Vagina (tissue), 2 donors: ENCODE measurements around the gene TSPAN5. TPM values are rescaled to one million over a fixed set of nuclear protein-coding genes. Genes with fewer than 3 reads are reported as not detected.

Experiments used
- DNase-seq, 2 donors: peaks; one replicate each; pipeline ENCODE4 v3.0.0-alpha.2; 2017; ENCODE audit errors: extremely low spot score in 2 of 2
- H3K27ac ChIP-seq: fragments of 200-600 bp; sonication (generic); one replicate; pipeline ENCODE4 v1.5.1; 2019
- H3K27me3 ChIP-seq: fragments of 200-600 bp; sonication (generic); one replicate; pipeline ENCODE4 v1.5.1; 2019
- H3K36me3 ChIP-seq, 2 donors: fragments of 200-600 bp; sonication (generic); one replicate each; pipeline ENCODE4 v1.5.1; 2017 to 2019
- H3K4me1 ChIP-seq: fragments of 200-600 bp; sonication (generic); one replicate; pipeline ENCODE4 v1.5.1; 2019
- H3K4me3 ChIP-seq, 2 donors: fragments of 200-600 bp; sonication (generic); 1 replicate in 1 of 2; 2 replicates in 1 of 2; pipeline ENCODE4 v1.5.1; 2016 to 2019
- H3K9me3 ChIP-seq: fragments of 200-600 bp; sonication (generic); one replicate; pipeline ENCODE4 v1.5.1; 2019
- POLR2A ChIP-seq, 2 donors: fragments of 450-650 bp; IDR thresholded peaks; one replicate each; pipeline ENCODE4 v1.6.1; 2017; ENCODE audit warnings: antibody characterized with exemption in 2 of 2, mild to moderate bottlenecking in 2 of 2, moderate library complexity in 2 of 2
- POLR2AphosphoS5 ChIP-seq, 2 donors: sonication (generic); formaldehyde crosslinking; IDR thresholded peaks; one replicate each; pipeline ENCODE4 v1.9.0; 2017; ENCODE audit warnings: antibody characterized with exemption in 2 of 2, mild to moderate bottlenecking in 2 of 2, low read depth in 1 of 2; ENCODE audit not compliant: insufficient read depth in 1 of 2
- intact Hi-C: fragments of 100-400 bp; cut with DNase I; formaldehyde crosslinking; loops from one replicate; pipeline ENCODE4 v1.15.1; 2023
- total RNA-seq: library from RNA; depleted of rRNA; stranded (reverse); fragments of >200 nt; gene quantifications from one replicate; pipeline ENCODE4 v1.2.3, GENCODE V29; 2016
- TF ChIP-seq, protein P1 (sequence below), 3 experiments: fragments of 450-650 bp in 2 of 3; fragments of 200-600 bp in 1 of 3; sonication (generic) in 1 of 3; IDR thresholded peaks; one replicate each; pipeline ENCODE4 v1.5.1; 2017 to 2019; ENCODE audit warnings: antibody characterized with exemption in 3 of 3, mild to moderate bottlenecking in 2 of 3, moderate library complexity in 2 of 3

TSPAN5 gene
- total RNA-seq, 1 donor from 2014 or later, result 15.5 TPM

DNA sequence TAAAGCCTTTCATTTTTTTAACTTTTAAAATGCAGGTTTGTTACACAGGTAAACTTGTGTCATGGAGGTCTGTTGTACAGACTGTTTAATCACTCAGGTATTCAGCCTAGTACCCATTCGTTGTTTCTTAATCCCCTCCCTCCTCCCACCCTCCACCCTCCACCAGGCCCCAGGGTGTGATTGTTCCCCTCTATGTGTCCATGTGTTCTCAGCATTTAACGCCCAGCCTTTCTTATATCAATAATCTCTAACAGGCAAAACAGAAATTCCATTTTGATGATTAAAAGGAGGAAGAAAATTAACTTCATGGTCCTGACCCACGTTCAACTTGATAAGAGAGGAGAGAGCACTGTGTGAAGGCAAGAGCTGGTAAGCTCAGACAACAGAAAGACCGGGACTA lies 75.1 kb downstream of the TSPAN5 start:
- no peaks in the 10 kb centered on the region for H3K27me3 ChIP-seq
- H3K4me3 ChIP-seq, result no peak overlapping the region
- no peak for TF ChIP-seq POLR2AphosphoS5 (IDR thresholded peaks at IDR 0.05; ENCODE audit: insufficient read depth in 1 of 2, low read depth in 1 of 2)
- no peak for TF ChIP-seq POLR2A (IDR thresholded peaks at IDR 0.05)
- TF ChIP-seq, protein P1, sequence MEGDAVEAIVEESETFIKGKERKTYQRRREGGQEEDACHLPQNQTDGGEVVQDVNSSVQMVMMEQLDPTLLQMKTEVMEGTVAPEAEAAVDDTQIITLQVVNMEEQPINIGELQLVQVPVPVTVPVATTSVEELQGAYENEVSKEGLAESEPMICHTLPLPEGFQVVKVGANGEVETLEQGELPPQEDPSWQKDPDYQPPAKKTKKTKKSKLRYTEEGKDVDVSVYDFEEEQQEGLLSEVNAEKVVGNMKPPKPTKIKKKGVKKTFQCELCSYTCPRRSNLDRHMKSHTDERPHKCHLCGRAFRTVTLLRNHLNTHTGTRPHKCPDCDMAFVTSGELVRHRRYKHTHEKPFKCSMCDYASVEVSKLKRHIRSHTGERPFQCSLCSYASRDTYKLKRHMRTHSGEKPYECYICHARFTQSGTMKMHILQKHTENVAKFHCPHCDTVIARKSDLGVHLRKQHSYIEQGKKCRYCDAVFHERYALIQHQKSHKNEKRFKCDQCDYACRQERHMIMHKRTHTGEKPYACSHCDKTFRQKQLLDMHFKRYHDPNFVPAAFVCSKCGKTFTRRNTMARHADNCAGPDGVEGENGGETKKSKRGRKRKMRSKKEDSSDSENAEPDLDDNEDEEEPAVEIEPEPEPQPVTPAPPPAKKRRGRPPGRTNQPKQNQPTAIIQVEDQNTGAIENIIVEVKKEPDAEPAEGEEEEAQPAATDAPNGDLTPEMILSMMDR (IDR thresholded peaks at IDR 0.05), result no peak
- intact Hi-C loops, result no loop called here
- H3K4me1 ChIP-seq, result peaks cover 44% of the 10 kb centered on the region
- H3K9me3 ChIP-seq, result no peaks in the 10 kb centered on the region
- no peak overlapping the region for H3K27ac ChIP-seq
- no peak for DNase-seq
- peaks cover 0 to 5% of the 10 kb centered on the region in 2 donors for H3K36me3 ChIP-seq

DNA sequence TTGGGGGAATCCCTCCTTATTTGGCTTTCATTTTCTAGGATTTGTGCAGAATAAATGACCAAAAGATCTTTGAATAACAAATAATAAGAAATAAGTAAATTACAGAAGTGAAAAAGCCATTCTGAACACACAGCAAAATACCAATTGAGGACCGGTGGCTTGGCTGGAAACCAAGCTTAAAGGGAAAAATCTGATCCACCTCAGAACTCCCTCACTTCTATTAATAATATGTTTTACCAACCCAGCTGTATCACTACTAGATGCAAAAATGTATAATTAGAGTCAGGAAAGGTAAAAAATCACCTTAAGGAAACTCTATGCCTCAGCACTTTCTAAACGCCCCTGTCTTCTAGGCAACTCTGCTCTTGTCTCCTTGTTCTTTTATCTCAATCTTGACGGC lies 77.3 kb downstream of the TSPAN5 start:
- Histone ChIP-seq H3K4me1 (peaks cover 41% of the 10 kb centered on the region), H3K9me3 (no peaks in the 10 kb centered on the region), H3K4me3 (no peak overlapping the region), H3K27me3 (no peaks in the 10 kb centered on the region), H3K27ac (peak overlapping the region; percentile 36), H3K36me3 (peaks cover 0 to 5% of the 10 kb centered on the region in 2 donors)
- TF ChIP-seq POLR2AphosphoS5 (IDR thresholded peaks at IDR 0.05; ENCODE audit: insufficient read depth in 1 of 2, low read depth in 1 of 2) (no peak), POLR2A (IDR thresholded peaks at IDR 0.05) (no peak)
- TF ChIP-seq, protein P1 (IDR thresholded peaks at IDR 0.05), result no peak
- DNase-seq, result no peak
- intact Hi-C loops, result no loop called here

DNA sequence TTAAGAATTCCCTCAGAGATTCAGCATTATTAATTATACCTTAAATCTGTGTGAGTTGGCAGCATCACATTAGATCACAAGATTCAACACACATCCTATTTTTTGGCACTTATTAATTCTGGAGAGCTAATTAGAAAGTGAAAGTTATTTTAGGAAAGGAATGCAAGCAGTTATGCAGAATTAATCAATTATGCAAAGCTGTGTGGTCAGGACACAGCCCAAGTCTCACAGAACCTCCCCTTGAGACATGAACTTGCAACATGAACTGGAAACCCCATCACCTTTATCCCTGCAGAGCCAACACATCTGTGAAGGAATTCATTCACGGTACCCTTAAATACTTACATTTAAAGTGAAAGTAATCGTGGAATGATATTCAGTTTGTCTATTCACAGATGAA lies 80.5 kb downstream of the TSPAN5 start:
- H3K4me1 ChIP-seq, result peaks cover 53% of the 10 kb centered on the region
- H3K4me3 ChIP-seq, result no peak overlapping the region
- peaks cover 0 to 5% of the 10 kb centered on the region in 2 donors for H3K36me3 ChIP-seq
- H3K9me3 ChIP-seq, result no peaks in the 10 kb centered on the region
- H3K27ac ChIP-seq, result no peak overlapping the region
- no peak for DNase-seq
- H3K27me3 ChIP-seq, result no peaks in the 10 kb centered on the region
- intact Hi-C loops, result no loop called here
- TF ChIP-seq POLR2A (IDR thresholded peaks at IDR 0.05), result no peak
- TF ChIP-seq, protein P1 (IDR thresholded peaks at IDR 0.05), result no peak
- TF ChIP-seq POLR2AphosphoS5 (IDR thresholded peaks at IDR 0.05; ENCODE audit: insufficient read depth in 1 of 2, low read depth in 1 of 2), result no peak

DNA sequence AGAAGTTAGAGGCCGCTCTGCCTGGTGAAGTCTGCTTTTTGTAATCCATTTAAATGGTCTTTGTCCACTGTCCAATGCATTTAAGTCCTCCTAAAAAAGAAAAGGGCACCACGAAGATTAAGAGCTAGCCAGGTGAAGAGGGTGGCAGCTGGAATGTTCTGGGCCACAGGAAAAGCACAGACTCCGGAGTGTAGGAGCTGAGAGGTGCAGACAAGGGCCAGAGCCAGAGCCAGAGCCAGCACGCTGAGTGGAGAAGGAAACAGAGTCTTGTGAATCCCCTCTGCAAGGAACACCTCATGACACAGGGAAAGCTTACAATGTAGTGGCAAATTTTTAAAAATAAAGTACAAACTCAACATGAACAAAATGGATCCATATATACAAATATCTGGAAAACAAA lies 83.6 kb downstream of the TSPAN5 start:
- Histone ChIP-seq H3K4me1 (peaks cover 32% of the 10 kb centered on the region), H3K27ac (no peak overlapping the region), H3K4me3 (no peak overlapping the region), H3K9me3 (no peaks in the 10 kb centered on the region), H3K36me3 (peaks cover 0 to 5% of the 10 kb centered on the region in 2 donors), H3K27me3 (no peaks in the 10 kb centered on the region)
- DNase-seq, result no peak
- intact Hi-C loops, result no loop called here
- TF ChIP-seq, protein P1 (IDR thresholded peaks at IDR 0.05), result no peak
- no peak for TF ChIP-seq POLR2AphosphoS5 (IDR thresholded peaks at IDR 0.05; ENCODE audit: insufficient read depth in 1 of 2, low read depth in 1 of 2)
- no peak for TF ChIP-seq POLR2A (IDR thresholded peaks at IDR 0.05)

DNA sequence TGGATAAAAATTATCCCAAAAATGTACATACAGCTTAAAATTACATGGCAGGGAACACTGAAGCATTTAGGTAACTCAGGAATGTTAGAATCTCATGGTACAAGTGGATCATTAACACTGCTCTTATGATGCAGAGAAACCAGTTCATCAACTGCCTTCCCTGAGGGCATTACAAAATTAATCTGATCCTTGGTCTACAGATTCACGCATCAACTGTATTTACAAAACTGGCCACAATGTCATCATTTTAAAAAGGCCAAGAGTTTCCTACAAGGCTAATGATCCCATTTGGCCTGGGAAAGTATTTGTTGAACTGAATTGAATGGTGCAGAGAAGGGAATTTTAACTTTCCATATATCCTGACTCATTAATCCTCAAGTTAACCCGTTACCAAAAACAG lies 84.6 kb downstream of the TSPAN5 start:
- no peak for TF ChIP-seq POLR2AphosphoS5 (IDR thresholded peaks at IDR 0.05; ENCODE audit: insufficient read depth in 1 of 2, low read depth in 1 of 2)
- no peak for TF ChIP-seq POLR2A (IDR thresholded peaks at IDR 0.05)
- TF ChIP-seq, protein P1 (IDR thresholded peaks at IDR 0.05), result no peak
- Histone ChIP-seq H3K4me1 (peaks cover 40% of the 10 kb centered on the region), H3K27ac (no peak overlapping the region), H3K4me3 (no peak overlapping the region), H3K36me3 (no peaks in the 10 kb centered on the region), H3K27me3 (no peaks in the 10 kb centered on the region), H3K9me3 (no peaks in the 10 kb centered on the region)
- intact Hi-C loops, result no loop called here
- DNase-seq, result no peak
